HEK293 (cell line): ENCODE measurements around the gene DLGAP4.

Source experiments
- BCL11A ChIP-seq: fragments of 450-650 bp; formaldehyde crosslinking; IDR thresholded peaks from 2 replicates; pipeline ENCODE4 v1.5.1; 2016; ENCODE audit warnings: low read depth, missing biosample characterization, missing genetic modification characterization
- CTCF ChIP-seq: fragments of 450-650 bp; formaldehyde crosslinking; IDR thresholded peaks from 2 replicates; pipeline ENCODE4 v1.5.1; 2016; ENCODE audit warnings: missing biosample characterization, missing genetic modification characterization
- SCRT2 ChIP-seq: fragments of 450-650 bp; formaldehyde crosslinking; IDR thresholded peaks from 2 replicates; pipeline ENCODE4 v1.5.1; 2016; ENCODE audit warnings: missing biosample characterization, missing genetic modification characterization
- ZNF121 ChIP-seq: fragments of 450-650 bp; formaldehyde crosslinking; IDR thresholded peaks from 2 replicates; pipeline ENCODE4 v1.5.1; 2016; ENCODE audit warnings: missing biosample characterization, missing genetic modification characterization
- TF ChIP-seq, protein P1 (sequence below): fragments of 450-650 bp; formaldehyde crosslinking; optimal IDR thresholded peaks from 2 replicates; pipeline ENCODE3; 2016; ENCODE audit warnings: missing biosample characterization, mild to moderate bottlenecking, missing genetic modification characterization

- TF ChIP-seq, protein P1, sequence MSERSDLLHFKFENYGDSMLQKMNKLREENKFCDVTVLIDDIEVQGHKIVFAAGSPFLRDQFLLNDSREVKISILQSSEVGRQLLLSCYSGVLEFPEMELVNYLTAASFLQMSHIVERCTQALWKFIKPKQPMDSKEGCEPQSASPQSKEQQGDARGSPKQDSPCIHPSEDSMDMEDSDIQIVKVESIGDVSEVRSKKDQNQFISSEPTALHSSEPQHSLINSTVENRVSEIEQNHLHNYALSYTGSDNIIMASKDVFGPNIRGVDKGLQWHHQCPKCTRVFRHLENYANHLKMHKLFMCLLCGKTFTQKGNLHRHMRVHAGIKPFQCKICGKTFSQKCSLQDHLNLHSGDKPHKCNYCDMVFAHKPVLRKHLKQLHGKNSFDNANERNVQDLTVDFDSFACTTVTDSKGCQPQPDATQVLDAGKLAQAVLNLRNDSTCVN: no peak
- TF ChIP-seq SCRT2 (no peak), ZNF121 (no peak), BCL11A (tag by site-specific recombination) (no peak), CTCF (tag by site-specific recombination) (no peak)
Observed at GRCh38 chr20:36532388-36532787, 226.2 kb downstream of the DLGAP4 start.
